NCI-H1417 treated with DMSO at 0.1 percent for 48 hours (cell line): ENCODE results near the gene ASXL2.
"Not testable (repeated sequence)": the region's sequence is repeated elsewhere in the genome, so short reads cannot be mapped to it uniquely, and the experiment has no call there.

Source experiments
- DNase-seq: peaks from one replicate; lab custom pipeline; 2025; lab: John Stamatoyannopoulos, UW

Gene ASXL2

GRCh38 chr2:25833566-25833965, 44.7 kb downstream of the ASXL2 start:
- DNase-seq, result no peak

- DNase-seq, result no peak
These were observed 45.4 kb downstream of the ASXL2 start for GRCh38 chr2:25832897-25833296.

- no peak for DNase-seq
These were observed 46.4 kb downstream of the ASXL2 start for GRCh38 chr2:25831746-25832449.

GRCh38 chr2:25829828-25830227, 48.5 kb downstream of the ASXL2 start:
- no peak for DNase-seq

GRCh38 chr2:25829377-25829704, 48.9 kb downstream of the ASXL2 start:
- DNase-seq, result no peak

- not testable (repeated sequence) for DNase-seq
These were observed 49.5 kb downstream of the ASXL2 start for GRCh38 chr2:25828532-25829376.

- no peak for DNase-seq
These were observed 53.0 kb downstream of the ASXL2 start for GRCh38 chr2:25825238-25825637.

- no peak for DNase-seq
These were observed 53.6 kb downstream of the ASXL2 start for GRCh38 chr2:25824718-25825117.

GRCh38 chr2:25824216-25824615, 54.1 kb downstream of the ASXL2 start:
- DNase-seq, result no peak

GRCh38 chr2:25822190-25823117, 55.8 kb downstream of the ASXL2 start:
- DNase-seq, result no peak

GRCh38 chr2:25821225-25822056, 56.8 kb downstream of the ASXL2 start:
- no peak for DNase-seq

- DNase-seq, result no peak
These were observed 58.7 kb downstream of the ASXL2 start for GRCh38 chr2:25819597-25820039.

- DNase-seq, result no peak
These were observed 60.7 kb downstream of the ASXL2 start for GRCh38 chr2:25817630-25818029.

- no peak for DNase-seq
These were observed 61.3 kb downstream of the ASXL2 start for GRCh38 chr2:25817006-25817405.

GRCh38 chr2:25816249-25816648, 62.0 kb downstream of the ASXL2 start:
- DNase-seq, result no peak

- DNase-seq, result no peak
These were observed 63.6 kb downstream of the ASXL2 start for GRCh38 chr2:25814681-25815080.

- DNase-seq, result no peak
These were observed 67.9 kb downstream of the ASXL2 start for GRCh38 chr2:25810428-25810827.

GRCh38 chr2:25809646-25810045, 68.6 kb downstream of the ASXL2 start:
- no peak for DNase-seq

- DNase-seq, result no peak
These were observed 70.3 kb downstream of the ASXL2 start for GRCh38 chr2:25808006-25808383.

GRCh38 chr2:25806941-25807340, 71.3 kb downstream of the ASXL2 start:
- no peak for DNase-seq

- DNase-seq, result no peak
These were observed 72.3 kb downstream of the ASXL2 start for GRCh38 chr2:25805987-25806386.

GRCh38 chr2:25804338-25804737, 73.9 kb downstream of the ASXL2 start:
- no peak for DNase-seq
